OCI-LY3 (cell line): ENCODE measurements around the gene ROBO3.

ENCODE experiments used
- H2AFZ ChIP-seq: fragments of 200-600, 300-600 bp; shearing (Covaris generic); 2 replicates; pipeline ENCODE4 v1.6.0; 2014; ENCODE audit warnings: antibody characterized with exemption, low read depth, low read length
- H3K27ac ChIP-seq: fragments of 200-600, 300-600 bp; sonication (generic); 2 replicates; pipeline ENCODE4 v1.5.1; 2014; ENCODE audit warnings: mild to moderate bottlenecking, low read length, moderate library complexity, mixed read lengths
- H3K27me3 ChIP-seq: fragments of 200-600, 300-600 bp; sonication (generic); 2 replicates; pipeline ENCODE4 v1.6.1; 2014; ENCODE audit warnings: low read depth, low read length, mixed read lengths
- H3K36me3 ChIP-seq: fragments of 200-600, 300-600 bp; sonication (generic); replicated peaks from 2 replicates; pipeline ENCODE3; 2014; ENCODE audit warnings: low read depth, low read length, mixed read lengths
- H3K4me1 ChIP-seq: fragments of 300-600, 200-600 bp; sonication (generic); 2 replicates; pipeline ENCODE4 v1.6.1; 2014; ENCODE audit warnings: low read length, mixed read lengths
- H3K4me2 ChIP-seq: fragments of 200-600, 300-600 bp; sonication (generic); 2 replicates; pipeline ENCODE4 v1.6.1; 2014; ENCODE audit warnings: low read length, mixed read lengths
- H3K4me3 ChIP-seq: fragments of 300-600, 200-600 bp; sonication (generic); 2 replicates; pipeline ENCODE4 v1.5.1; 2014; ENCODE audit warnings: antibody characterized with exemption, mild to moderate bottlenecking, low read length, moderate library complexity
- H3K79me2 ChIP-seq: fragments of 300-600, 200-600 bp; shearing (Covaris generic); 2 replicates; pipeline ENCODE4 v1.6.1; 2014; ENCODE audit warnings: mild to moderate bottlenecking, low read length, mixed read lengths
- H3K9ac ChIP-seq: fragments of 300-600, 200-600 bp; shearing (Covaris generic); 2 replicates; pipeline ENCODE4 v1.6.0; 2014; ENCODE audit warnings: mild to moderate bottlenecking, low read length, moderate library complexity
- H3K9me3 ChIP-seq: fragments of 200-600, 300-600 bp; shearing (Covaris generic); 2 replicates; pipeline ENCODE4 v1.6.1; 2014; ENCODE audit warnings: low read length, mixed read lengths; ENCODE audit not compliant: insufficient read depth
- H4K20me1 ChIP-seq: fragments of 200-600, 300-600 bp; sonication (generic); 2 replicates; pipeline ENCODE4 v1.6.1; 2016; ENCODE audit warnings: low read length, mixed read lengths; ENCODE audit not compliant: insufficient read depth
- EZH2phosphoT487 ChIP-seq: fragments of 200-600 bp; shearing (Covaris generic); IDR thresholded peaks from 2 replicates; pipeline ENCODE4 v1.6.1; 2018; ENCODE audit warnings: antibody characterized with exemption, mixed run types, low read depth
- TF ChIP-seq, protein P1 (sequence below): fragments of 200-600, 300-600 bp; sonication (generic); IDR thresholded peaks from 2 replicates; pipeline ENCODE4 v1.5.1; 2014; ENCODE audit warnings: antibody characterized with exemption, low read length, low read depth

ROBO3 gene

DNA sequence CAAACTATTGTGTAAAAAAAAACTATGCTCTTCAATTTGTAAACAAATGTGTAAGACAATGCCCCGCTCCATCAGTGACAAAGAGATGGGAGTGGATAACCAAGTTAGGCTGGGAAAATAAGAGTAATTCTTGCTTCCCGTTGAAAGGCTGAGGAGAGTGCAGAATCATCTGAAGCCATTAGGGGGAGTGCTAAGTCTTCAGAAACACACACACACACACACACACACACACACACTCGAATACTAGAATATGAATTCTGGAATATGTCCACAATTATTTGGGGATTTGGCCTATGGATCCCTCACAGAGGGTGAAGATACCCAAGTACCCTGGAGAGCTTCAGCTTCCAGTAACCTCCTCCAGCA, 27.8 kb upstream of the ROBO3 start:
- H3K27ac ChIP-seq, result peak overlapping the region; percentile 35
- H4K20me1 ChIP-seq, result no peaks in the 10 kb centered on the region
- H3K4me3 ChIP-seq, result peak overlapping the region; percentile 70
- H3K4me1 ChIP-seq, result peaks cover 9% of the 10 kb centered on the region; the same call in 1 of the 2 replicates
- TF ChIP-seq, protein P1, sequence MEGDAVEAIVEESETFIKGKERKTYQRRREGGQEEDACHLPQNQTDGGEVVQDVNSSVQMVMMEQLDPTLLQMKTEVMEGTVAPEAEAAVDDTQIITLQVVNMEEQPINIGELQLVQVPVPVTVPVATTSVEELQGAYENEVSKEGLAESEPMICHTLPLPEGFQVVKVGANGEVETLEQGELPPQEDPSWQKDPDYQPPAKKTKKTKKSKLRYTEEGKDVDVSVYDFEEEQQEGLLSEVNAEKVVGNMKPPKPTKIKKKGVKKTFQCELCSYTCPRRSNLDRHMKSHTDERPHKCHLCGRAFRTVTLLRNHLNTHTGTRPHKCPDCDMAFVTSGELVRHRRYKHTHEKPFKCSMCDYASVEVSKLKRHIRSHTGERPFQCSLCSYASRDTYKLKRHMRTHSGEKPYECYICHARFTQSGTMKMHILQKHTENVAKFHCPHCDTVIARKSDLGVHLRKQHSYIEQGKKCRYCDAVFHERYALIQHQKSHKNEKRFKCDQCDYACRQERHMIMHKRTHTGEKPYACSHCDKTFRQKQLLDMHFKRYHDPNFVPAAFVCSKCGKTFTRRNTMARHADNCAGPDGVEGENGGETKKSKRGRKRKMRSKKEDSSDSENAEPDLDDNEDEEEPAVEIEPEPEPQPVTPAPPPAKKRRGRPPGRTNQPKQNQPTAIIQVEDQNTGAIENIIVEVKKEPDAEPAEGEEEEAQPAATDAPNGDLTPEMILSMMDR, result peak; percentile 49
- TF ChIP-seq EZH2phosphoT487, result no peak
- peak overlapping the region; percentile 49; the same call in 1 of the 2 replicates for H3K9ac ChIP-seq
- no peaks in the 10 kb centered on the region for H3K9me3 ChIP-seq
- no peaks in the 10 kb centered on the region for H3K36me3 ChIP-seq
- peak overlapping the region; percentile 62 for H3K4me2 ChIP-seq
- H3K79me2 ChIP-seq, result no peaks in the 10 kb centered on the region
- H2AFZ ChIP-seq, result no peak overlapping the region
- peaks cover 35% of the 10 kb centered on the region for H3K27me3 ChIP-seq

DNA sequence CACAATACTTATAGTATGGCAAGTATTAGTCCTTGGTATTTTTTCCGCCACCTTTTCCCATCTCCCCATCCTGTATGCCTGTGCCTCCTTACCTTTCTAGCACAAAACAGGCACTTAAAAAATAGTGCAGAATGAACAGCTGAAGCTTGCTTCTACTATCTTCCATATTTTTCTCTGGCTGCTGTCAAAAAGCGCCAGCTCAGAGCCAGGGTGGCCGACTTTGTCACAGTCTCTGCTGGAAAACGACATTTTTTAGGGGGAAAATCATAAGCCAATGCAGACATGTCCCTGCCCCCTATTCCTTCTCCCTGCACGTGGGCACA, 26.5 kb upstream of the ROBO3 start:
- H2AFZ ChIP-seq, result no peak overlapping the region
- H4K20me1 ChIP-seq, result no peaks in the 10 kb centered on the region
- no peak overlapping the region for H3K27ac ChIP-seq
- TF ChIP-seq, protein P1, result no peak
- no peak for TF ChIP-seq EZH2phosphoT487
- no peak overlapping the region for H3K9ac ChIP-seq
- H3K36me3 ChIP-seq, result no peaks in the 10 kb centered on the region
- H3K79me2 ChIP-seq, result no peaks in the 10 kb centered on the region
- H3K27me3 ChIP-seq, result peaks cover 32% of the 10 kb centered on the region
- H3K4me2 ChIP-seq, result no peak overlapping the region
- no peaks in the 10 kb centered on the region for H3K9me3 ChIP-seq
- no peak overlapping the region for H3K4me3 ChIP-seq
- peaks cover 9% of the 10 kb centered on the region; the same call in 1 of the 2 replicates for H3K4me1 ChIP-seq

DNA sequence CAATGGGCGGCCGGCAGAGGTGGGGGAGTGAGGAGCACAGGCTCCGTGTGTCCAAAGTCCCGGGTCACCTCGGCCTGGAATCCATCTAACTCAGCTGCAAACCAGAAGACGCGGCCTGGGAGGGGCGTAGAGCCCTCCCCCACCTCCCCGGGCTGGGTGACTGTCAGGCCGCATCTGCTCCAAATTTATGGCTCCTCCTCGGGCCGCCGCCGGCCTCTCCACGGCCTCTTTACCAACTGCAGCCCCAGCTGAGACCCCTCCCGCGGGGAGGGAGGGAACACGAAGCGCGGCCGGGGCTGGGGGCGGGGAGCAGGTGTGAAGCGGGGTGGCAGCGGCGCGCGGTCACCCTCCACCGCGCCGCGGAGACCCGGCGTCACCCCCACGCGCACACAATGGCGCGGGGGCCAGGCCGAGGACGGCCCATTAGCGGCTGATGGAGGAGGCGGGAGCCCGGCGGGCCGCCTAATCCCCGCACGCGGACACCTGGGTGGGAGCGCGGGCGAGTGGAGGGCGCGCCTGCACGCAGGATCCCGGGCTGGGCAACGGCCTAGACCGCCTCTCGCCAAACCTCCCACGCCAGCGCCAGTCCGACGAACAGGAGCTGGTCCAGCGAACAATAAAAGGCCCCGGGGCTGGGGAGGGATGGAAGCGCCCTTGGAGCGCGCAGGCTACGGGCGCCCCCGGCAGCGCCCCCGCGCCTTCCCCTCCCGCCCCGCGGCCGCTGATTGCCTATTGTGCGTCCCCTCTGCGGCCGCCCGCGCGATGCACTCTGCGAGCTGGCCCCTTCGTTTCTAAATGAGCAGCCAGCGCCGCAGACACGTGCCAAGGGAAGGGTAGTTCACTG, 25.9 kb upstream of the ROBO3 start:
- peaks cover 9% of the 10 kb centered on the region; the same call in 1 of the 2 replicates for H3K4me1 ChIP-seq
- H3K9me3 ChIP-seq, result no peaks in the 10 kb centered on the region
- no peaks in the 10 kb centered on the region for H3K79me2 ChIP-seq
- no peaks in the 10 kb centered on the region for H4K20me1 ChIP-seq
- TF ChIP-seq, protein P1, result no peak
- TF ChIP-seq EZH2phosphoT487, result no peak
- no peak overlapping the region for H2AFZ ChIP-seq
- H3K27ac ChIP-seq, result no peak overlapping the region
- H3K9ac ChIP-seq, result no peak overlapping the region
- no peak overlapping the region for H3K4me3 ChIP-seq
- no peaks in the 10 kb centered on the region for H3K36me3 ChIP-seq
- H3K27me3 ChIP-seq, result peaks cover 31% of the 10 kb centered on the region
- H3K4me2 ChIP-seq, result no peak overlapping the region

DNA sequence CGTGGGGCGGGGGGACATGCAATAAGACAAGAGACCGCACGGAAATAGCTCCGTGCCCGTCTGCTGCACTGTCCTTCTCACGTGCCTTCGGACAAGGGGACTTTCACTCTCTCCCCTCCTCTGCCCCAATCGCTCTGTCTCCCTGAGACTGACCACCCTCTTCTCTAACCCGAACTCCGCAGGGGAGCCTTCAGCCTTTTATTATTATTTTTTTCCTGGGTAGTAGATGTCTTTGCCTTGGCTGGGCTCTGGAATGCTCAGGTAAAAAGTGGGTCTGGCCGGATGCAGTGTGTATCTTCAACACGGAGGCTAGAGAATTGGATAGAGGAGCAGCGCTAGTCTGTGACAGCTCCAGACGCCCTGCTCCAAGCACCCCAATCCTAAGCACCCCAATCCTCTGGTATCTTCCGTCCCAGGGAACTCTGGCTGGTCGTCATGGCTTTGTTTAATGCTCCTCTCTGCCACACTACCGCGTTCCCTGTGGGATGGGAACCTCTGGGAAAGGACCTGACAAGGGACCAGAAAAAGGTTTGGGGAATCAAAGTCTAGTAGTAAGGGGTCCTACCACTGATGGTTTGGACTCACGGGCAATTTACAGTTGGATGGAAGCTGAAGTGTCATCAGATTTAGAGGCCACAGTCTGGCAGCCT, 25.1 kb upstream of the ROBO3 start:
- Histone ChIP-seq H3K27me3 (peaks cover 33% of the 10 kb centered on the region), H3K4me1 (peaks cover 9% of the 10 kb centered on the region; the same call in 1 of the 2 replicates), H3K9me3 (no peaks in the 10 kb centered on the region), H3K4me2 (no peak overlapping the region), H3K79me2 (no peaks in the 10 kb centered on the region), H2AFZ (no peak overlapping the region), H3K4me3 (no peak overlapping the region), H3K27ac (no peak overlapping the region), H4K20me1 (no peaks in the 10 kb centered on the region), H3K36me3 (no peaks in the 10 kb centered on the region), H3K9ac (no peak overlapping the region)
- TF ChIP-seq EZH2phosphoT487, result no peak
- TF ChIP-seq, protein P1, result no peak
